ENCODE data around the gene ECT2L.
"Not testable (repeated sequence)": the region's sequence is repeated elsewhere in the genome, so short reads cannot be mapped to it uniquely, and the experiment has no call there.

ECT2L gene

DNA sequence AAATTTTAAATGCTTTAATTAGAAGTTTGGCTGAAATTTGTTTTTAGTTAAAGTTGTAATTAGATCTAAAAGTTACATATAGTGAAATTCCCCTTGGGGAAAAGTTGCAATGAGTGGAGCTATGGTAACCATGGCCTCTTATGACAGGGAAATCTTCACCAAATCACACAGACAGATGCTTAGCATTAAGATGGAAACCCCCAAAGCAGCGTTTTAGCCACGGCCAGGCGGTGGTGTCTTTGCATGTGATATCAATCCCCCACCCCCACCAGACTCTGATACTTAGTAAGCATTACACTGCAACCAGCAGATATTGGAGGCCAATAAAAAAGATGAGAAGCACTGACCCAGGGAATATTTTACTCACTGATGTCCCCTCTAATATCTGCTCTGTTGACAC lies 116.4 kb downstream of the ECT2L start:
- H3K4me1 ChIP-seq (ENCODE audit: insufficient read depth, low read length) = no peaks in the 10 kb centered on the region
- H3K9me3 ChIP-seq (ENCODE audit: low read length) = no peaks in the 10 kb centered on the region
- no peak overlapping the region for H3K9ac ChIP-seq (ENCODE audit: low read length)
- peaks cover 43% of the 10 kb centered on the region for H3K36me3 ChIP-seq (ENCODE audit: insufficient read depth, low read length)
- H3K27ac ChIP-seq (ENCODE audit: low read depth, low read length) = no peak overlapping the region
- H3K4me3 ChIP-seq (ENCODE audit: low read depth in 1 of 2, low read length in 2 of 2) = no peak overlapping the region
- no peaks in the 10 kb centered on the region for H3K27me3 ChIP-seq (ENCODE audit: control insufficient read depth in 1 of 2, insufficient read depth in 2 of 2, low read length in 2 of 2)

DNA sequence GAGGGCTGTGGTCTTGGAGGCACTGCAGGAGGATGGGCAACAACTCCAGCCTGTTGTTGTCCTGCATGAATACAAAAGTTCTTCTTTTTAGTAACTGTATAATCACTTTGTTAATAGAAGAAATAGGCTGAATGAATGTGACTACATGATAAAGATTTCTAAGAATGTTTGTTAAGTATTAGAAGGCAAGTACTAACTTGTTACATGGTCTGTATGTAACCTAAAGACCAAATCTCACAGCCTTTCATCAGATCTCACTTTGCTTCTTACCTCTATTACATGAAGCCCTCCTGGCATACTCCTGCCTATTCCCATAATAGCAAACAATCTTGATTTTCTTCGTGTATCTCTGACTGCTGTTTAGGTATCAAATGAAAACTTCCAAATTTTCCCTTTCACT lies 118.8 kb downstream of the ECT2L start:
- Histone ChIP-seq H3K27ac (ENCODE audit: low read depth, low read length) (no peak overlapping the region), H3K9me3 (ENCODE audit: low read length) (no peaks in the 10 kb centered on the region), H3K4me1 (ENCODE audit: insufficient read depth, low read length) (no peaks in the 10 kb centered on the region), H3K4me3 (ENCODE audit: low read depth in 1 of 2, low read length in 2 of 2) (no peak overlapping the region), H3K27me3 (ENCODE audit: control insufficient read depth in 1 of 2, insufficient read depth in 2 of 2, low read length in 2 of 2) (no peaks in the 10 kb centered on the region), H3K36me3 (ENCODE audit: insufficient read depth, low read length) (peaks cover 31% of the 10 kb centered on the region), H3K9ac (ENCODE audit: low read length) (no peak overlapping the region)

DNA sequence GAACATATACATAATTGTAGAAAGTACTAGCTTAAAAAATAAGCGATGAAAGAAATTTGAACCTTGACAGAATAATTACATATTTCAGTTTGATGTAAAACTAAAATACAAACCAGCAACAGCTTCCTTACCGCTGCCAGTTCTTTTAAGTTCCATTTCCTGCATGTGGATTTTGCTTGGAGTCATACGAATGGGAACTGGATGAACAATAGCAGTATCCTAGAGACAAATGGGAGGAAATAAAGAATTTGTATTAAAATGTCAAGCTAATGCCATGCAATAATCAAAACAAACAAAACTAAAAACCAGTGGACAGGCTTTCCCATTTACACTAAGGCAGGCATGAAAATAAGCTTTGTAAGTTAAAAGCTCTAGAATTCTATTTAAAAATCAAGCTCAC lies 125.0 kb downstream of the ECT2L start:
- Histone ChIP-seq H3K9me3 (ENCODE audit: low read length) (no peaks in the 10 kb centered on the region), H3K9ac (ENCODE audit: low read length) (no peak overlapping the region), H3K36me3 (ENCODE audit: insufficient read depth, low read length) (peaks cover 10% of the 10 kb centered on the region)

DNA sequence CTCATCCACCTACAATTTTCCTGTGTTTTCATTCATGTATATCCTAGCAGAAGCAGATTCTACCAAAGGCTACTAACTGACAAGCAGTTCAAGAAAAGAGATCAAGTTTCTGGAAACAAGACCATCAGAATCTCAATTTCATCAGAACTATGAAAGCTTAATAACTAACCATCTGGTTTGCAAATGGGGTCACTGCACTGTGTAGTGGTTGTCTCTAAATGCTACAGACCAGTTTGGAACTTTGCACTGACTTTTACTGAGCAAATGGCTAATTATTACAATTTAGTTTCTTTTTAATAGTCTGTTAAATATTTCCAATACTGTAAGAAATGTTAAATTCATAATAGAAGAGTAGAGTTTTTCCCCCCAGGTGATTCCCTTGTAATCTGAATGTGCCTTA lies 127.7 kb downstream of the ECT2L start:
- peaks cover 14% of the 10 kb centered on the region for H3K36me3 ChIP-seq (ENCODE audit: insufficient read depth, low read length)
- no peak overlapping the region for H3K9ac ChIP-seq (ENCODE audit: low read length)
- no peaks in the 10 kb centered on the region for H3K9me3 ChIP-seq (ENCODE audit: low read length)
- H3K27ac ChIP-seq (ENCODE audit: low read depth, low read length) = no peak overlapping the region
- H3K4me1 ChIP-seq (ENCODE audit: insufficient read depth, low read length) = no peaks in the 10 kb centered on the region
- H3K27me3 ChIP-seq (ENCODE audit: control insufficient read depth in 1 of 2, insufficient read depth in 2 of 2, low read length in 2 of 2) = no peaks in the 10 kb centered on the region
- H3K4me3 ChIP-seq (ENCODE audit: low read depth in 1 of 2, low read length in 2 of 2) = no peak overlapping the region

More for the DNA sequence above, 125.0 kb downstream of the ECT2L start:
- Histone ChIP-seq H3K27me3 (ENCODE audit: control insufficient read depth in 1 of 2, insufficient read depth in 2 of 2, low read length in 2 of 2) (no peaks in the 10 kb centered on the region), H3K4me1 (ENCODE audit: insufficient read depth, low read length) (no peaks in the 10 kb centered on the region), H3K4me3 (ENCODE audit: low read depth in 1 of 2, low read length in 2 of 2) (no peak overlapping the region), H3K27ac (ENCODE audit: low read depth, low read length) (no peak overlapping the region)

DNA sequence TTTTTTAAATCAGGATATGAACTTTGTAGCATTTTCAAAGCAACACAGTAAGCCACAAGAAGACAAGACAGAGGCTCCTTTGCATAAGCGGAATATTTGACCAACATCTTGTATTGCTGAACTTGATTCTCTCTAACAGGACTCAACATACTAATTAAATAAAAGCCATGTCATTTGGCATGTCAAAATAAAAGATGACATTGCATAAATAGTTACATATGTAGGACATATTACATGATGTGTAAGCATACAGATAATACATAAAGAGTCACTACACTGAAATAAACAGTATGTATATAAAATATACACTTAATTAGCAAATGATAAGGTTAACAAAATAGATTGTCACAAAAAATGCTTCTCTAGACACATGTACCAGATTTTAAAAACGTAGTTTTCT lies 129.9 kb downstream of the ECT2L start:
- Histone ChIP-seq H3K9me3 (ENCODE audit: low read length) (no peaks in the 10 kb centered on the region), H3K4me3 (ENCODE audit: low read depth in 1 of 2, low read length in 2 of 2) (no peak overlapping the region), H3K36me3 (ENCODE audit: insufficient read depth, low read length) (peaks cover 23% of the 10 kb centered on the region), H3K9ac (ENCODE audit: low read length) (no peak overlapping the region), H3K27me3 (ENCODE audit: control insufficient read depth in 1 of 2, insufficient read depth in 2 of 2, low read length in 2 of 2) (no peaks in the 10 kb centered on the region), H3K27ac (ENCODE audit: low read depth, low read length) (no peak overlapping the region), H3K4me1 (ENCODE audit: insufficient read depth, low read length) (no peaks in the 10 kb centered on the region)

DNA sequence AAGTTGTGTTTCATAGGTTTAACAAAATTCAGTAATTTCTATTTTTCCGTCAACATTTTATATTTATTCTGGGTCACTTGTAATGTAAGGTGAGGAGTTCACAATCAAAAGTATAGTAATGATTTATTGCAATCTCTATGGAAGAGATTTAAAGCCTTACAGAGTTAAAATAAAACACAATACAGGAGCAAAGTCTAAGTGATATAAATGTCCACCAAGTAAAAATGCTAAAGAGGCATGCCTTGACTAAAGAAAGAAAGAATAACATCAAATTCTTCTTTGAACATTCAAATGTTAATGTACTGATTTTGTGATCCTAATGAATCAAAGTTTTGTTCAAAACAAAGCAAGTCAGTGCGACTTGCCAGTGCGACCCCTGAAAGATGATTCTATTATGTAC lies 130.7 kb downstream of the ECT2L start:
- peaks cover 23% of the 10 kb centered on the region for H3K36me3 ChIP-seq (ENCODE audit: insufficient read depth, low read length)
- no peak overlapping the region for H3K9ac ChIP-seq (ENCODE audit: low read length)
- H3K4me3 ChIP-seq (ENCODE audit: low read depth in 1 of 2, low read length in 2 of 2) = no peak overlapping the region
- H3K27ac ChIP-seq (ENCODE audit: low read depth, low read length) = no peak overlapping the region
- H3K9me3 ChIP-seq (ENCODE audit: low read length) = no peaks in the 10 kb centered on the region
- H3K4me1 ChIP-seq (ENCODE audit: insufficient read depth, low read length) = no peaks in the 10 kb centered on the region
- no peaks in the 10 kb centered on the region for H3K27me3 ChIP-seq (ENCODE audit: control insufficient read depth in 1 of 2, insufficient read depth in 2 of 2, low read length in 2 of 2)

DNA sequence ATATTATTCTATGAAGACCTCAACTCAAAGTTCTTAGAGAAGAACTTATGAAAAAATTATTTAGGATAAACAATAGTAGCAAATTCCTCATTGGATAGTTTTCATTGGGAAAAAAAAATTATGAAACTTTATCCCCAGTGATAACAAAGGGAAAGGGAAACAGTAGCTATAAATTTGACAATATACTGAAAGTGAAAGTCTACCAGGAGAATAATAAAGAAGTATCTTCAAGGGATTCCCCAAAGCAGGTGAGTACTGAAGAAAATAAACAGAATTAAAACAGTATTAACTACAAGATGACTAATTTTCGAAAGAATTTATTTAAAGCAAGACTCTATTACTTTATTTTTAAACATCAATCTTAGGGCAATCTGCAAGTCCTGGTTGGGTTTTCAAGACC lies 135.8 kb downstream of the ECT2L start:
- no peak overlapping the region for H3K4me3 ChIP-seq (ENCODE audit: low read depth in 1 of 2, low read length in 2 of 2)
- no peak overlapping the region for H3K9ac ChIP-seq (ENCODE audit: low read length)
- H3K4me1 ChIP-seq (ENCODE audit: insufficient read depth, low read length) = no peaks in the 10 kb centered on the region
- H3K36me3 ChIP-seq (ENCODE audit: insufficient read depth, low read length) = peaks cover 17% of the 10 kb centered on the region
- no peak overlapping the region for H3K27ac ChIP-seq (ENCODE audit: low read depth, low read length)
- H3K9me3 ChIP-seq (ENCODE audit: low read length) = no peaks in the 10 kb centered on the region
- no peaks in the 10 kb centered on the region for H3K27me3 ChIP-seq (ENCODE audit: control insufficient read depth in 1 of 2, insufficient read depth in 2 of 2, low read length in 2 of 2)

DNA sequence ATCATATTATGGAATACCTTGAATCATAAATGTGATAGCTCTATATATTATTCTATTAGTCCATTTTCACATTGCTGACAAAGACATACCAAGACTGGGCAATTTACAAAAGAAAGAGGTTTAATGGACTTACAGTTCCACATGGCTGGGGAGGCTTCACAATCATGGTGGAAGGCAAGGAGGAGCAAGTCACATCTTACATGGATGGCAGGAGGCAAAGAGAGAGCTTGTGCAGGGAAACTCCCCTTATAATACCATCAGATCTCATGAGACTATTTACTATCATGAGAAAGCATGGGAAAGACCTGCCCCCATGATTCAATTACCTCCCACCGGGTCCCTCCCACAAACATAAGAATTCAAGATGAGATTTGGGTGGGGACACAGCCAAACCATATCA lies 141.0 kb downstream of the ECT2L start:
- H3K4me1 ChIP-seq (ENCODE audit: insufficient read depth, low read length) = not testable (repeated sequence)

DNA sequence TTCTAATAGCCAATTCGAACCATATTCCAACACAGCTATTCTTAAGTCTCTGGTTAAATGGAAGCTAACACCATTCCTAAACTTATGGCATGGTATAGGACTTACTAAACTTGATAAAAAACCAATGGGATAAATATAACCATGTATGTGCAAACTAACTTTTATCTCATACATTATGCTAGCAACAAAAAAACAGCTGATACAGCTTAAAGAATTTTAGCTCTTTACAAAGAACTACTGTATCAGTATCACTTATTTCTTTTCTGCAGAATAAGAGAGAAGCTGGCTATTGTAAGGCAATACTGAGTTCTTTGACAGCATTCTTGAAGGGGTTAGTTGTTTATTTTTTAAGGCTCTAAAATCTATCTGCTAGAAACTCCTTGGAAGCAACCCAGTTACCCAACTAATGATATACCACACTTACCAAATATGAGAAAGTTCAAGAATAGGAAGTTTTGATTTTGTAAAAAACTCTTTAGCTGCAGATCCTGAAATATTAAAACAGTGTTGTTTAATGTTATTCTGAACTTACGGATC lies 147.3 kb downstream of the ECT2L start:
- Histone ChIP-seq H3K27me3 (ENCODE audit: control insufficient read depth in 1 of 2, insufficient read depth in 2 of 2, low read length in 2 of 2) (no peaks in the 10 kb centered on the region), H3K27ac (ENCODE audit: low read depth, low read length) (no peak overlapping the region), H3K4me3 (ENCODE audit: low read depth in 1 of 2, low read length in 2 of 2) (no peak overlapping the region), H3K9me3 (ENCODE audit: low read length) (no peaks in the 10 kb centered on the region), H3K36me3 (ENCODE audit: insufficient read depth, low read length) (peaks cover 23% of the 10 kb centered on the region), H3K4me1 (ENCODE audit: insufficient read depth, low read length) (no peaks in the 10 kb centered on the region), H3K9ac (ENCODE audit: low read length) (no peak overlapping the region)

More for the DNA sequence above, 141.0 kb downstream of the ECT2L start:
- not testable (repeated sequence) for H3K27me3 ChIP-seq (ENCODE audit: control insufficient read depth in 1 of 2, insufficient read depth in 2 of 2, low read length in 2 of 2); H3K27ac ChIP-seq (ENCODE audit: low read depth, low read length); H3K4me3 ChIP-seq (ENCODE audit: low read depth in 1 of 2, low read length in 2 of 2); H3K9ac ChIP-seq (ENCODE audit: low read length); H3K9me3 ChIP-seq (ENCODE audit: low read length)
- H3K36me3 ChIP-seq (ENCODE audit: insufficient read depth, low read length) = peaks cover 20% of the 10 kb centered on the region

DNA sequence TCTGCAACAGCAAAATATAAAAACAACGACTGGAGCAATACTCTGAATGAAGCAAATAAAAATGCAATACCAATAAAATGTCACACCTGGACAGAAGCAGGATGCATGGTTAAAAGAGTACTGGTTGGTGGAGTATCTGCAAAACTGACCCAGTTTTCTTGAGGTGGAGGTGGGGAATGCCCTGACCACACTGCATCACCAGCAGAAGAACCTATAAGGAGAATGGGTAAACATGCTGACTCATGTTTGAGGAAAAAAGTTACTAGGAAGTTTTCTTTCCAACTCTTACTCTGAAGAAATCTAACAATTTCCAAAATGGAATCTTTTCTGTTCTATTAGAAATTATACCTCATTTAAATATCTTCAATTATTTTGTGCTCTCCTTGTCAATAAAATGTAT lies 148.5 kb downstream of the ECT2L start:
- Histone ChIP-seq H3K36me3 (ENCODE audit: insufficient read depth, low read length) (peaks cover 20% of the 10 kb centered on the region), H3K27me3 (ENCODE audit: control insufficient read depth in 1 of 2, insufficient read depth in 2 of 2, low read length in 2 of 2) (no peaks in the 10 kb centered on the region), H3K4me1 (ENCODE audit: insufficient read depth, low read length) (peaks cover 9% of the 10 kb centered on the region), H3K27ac (ENCODE audit: low read depth, low read length) (no peak overlapping the region), H3K9me3 (ENCODE audit: low read length) (no peaks in the 10 kb centered on the region), H3K4me3 (ENCODE audit: low read depth in 1 of 2, low read length in 2 of 2) (no peak overlapping the region), H3K9ac (ENCODE audit: low read length) (no peak overlapping the region)

DNA sequence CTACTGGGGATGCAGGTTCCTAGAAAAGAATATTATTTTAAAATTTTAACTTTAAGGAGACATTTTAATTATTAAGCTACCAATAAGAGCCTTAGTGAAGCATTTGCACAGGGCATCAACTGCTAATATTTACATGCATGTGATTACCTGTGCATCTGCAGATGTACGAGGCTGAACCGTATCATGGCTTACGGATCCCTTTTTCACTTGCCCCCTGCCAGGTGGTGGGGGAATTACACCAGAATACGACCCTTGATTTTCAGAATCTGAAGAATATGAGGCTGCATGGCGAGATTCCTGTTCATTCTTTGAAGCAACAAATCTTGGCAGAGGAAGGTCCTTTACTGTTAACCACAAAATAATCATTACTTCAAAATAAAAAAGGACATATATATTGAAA lies 149.5 kb downstream of the ECT2L start:
- Histone ChIP-seq H3K27me3 (ENCODE audit: control insufficient read depth in 1 of 2, insufficient read depth in 2 of 2, low read length in 2 of 2) (no peaks in the 10 kb centered on the region), H3K27ac (ENCODE audit: low read depth, low read length) (no peak overlapping the region), H3K4me1 (ENCODE audit: insufficient read depth, low read length) (peaks cover 9% of the 10 kb centered on the region), H3K9me3 (ENCODE audit: low read length) (no peaks in the 10 kb centered on the region), H3K4me3 (ENCODE audit: low read depth in 1 of 2, low read length in 2 of 2) (no peak overlapping the region), H3K36me3 (ENCODE audit: insufficient read depth, low read length) (peaks cover 20% of the 10 kb centered on the region), H3K9ac (ENCODE audit: low read length) (no peak overlapping the region)

DNA sequence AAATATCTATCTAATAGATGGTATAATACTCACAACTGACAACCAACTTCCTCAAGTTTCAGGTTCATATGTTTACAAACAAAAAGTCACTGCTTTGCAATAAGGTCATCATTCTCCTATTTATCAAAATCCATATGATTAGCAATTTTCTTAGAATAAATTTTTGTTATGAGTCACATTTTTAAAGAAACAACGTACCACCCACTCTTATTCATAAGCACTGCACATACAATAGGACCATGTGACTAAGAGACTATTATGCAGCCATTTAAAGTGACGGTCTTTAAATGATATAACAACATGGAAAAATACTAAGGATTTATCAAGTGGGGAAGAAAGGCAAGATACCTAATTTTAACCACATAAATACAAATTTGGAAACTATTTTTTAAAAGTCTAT lies 152.1 kb downstream of the ECT2L start:
- Histone ChIP-seq H3K4me3 (ENCODE audit: low read depth in 1 of 2, low read length in 2 of 2) (no peak overlapping the region), H3K4me1 (ENCODE audit: insufficient read depth, low read length) (peaks cover 9% of the 10 kb centered on the region), H3K27me3 (ENCODE audit: control insufficient read depth in 1 of 2, insufficient read depth in 2 of 2, low read length in 2 of 2) (no peaks in the 10 kb centered on the region), H3K9ac (ENCODE audit: low read length) (no peak overlapping the region), H3K27ac (ENCODE audit: low read depth, low read length) (no peak overlapping the region), H3K36me3 (ENCODE audit: insufficient read depth, low read length) (peaks cover 10% of the 10 kb centered on the region), H3K9me3 (ENCODE audit: low read length) (no peaks in the 10 kb centered on the region)

All from muscle layer of colon (tissue), 2 donors.